Gastroesophageal sphincter (tissue), 3 donors: ENCODE results near the gene CEP41.

Source experiments
- EP300 ChIP-seq: sonication (generic); formaldehyde crosslinking; IDR thresholded peaks from one replicate; pipeline ENCODE4 v1.6.1; 2017; ENCODE audit warnings: antibody characterized with exemption, mild to moderate bottlenecking
- POLR2A ChIP-seq, 2 donors: fragments of 450-650 bp; IDR thresholded peaks; one replicate each; pipeline ENCODE4 v1.6.1; 2017; ENCODE audit warnings: antibody characterized with exemption in 2 of 2, mild to moderate bottlenecking in 2 of 2, moderate library complexity in 1 of 2
- POLR2AphosphoS5 ChIP-seq: sonication (generic); formaldehyde crosslinking; IDR thresholded peaks from one replicate; pipeline ENCODE4 v1.6.1; 2017; ENCODE audit warnings: antibody characterized with exemption
- TF ChIP-seq, protein P1 (sequence below), 4 experiments: fragments of 200-600 bp in 2 of 4; fragments of 450-650 bp in 2 of 4; sonication (generic) in 1 of 4; IDR thresholded peaks; one replicate each; pipeline ENCODE4 v1.5.1; 2017 to 2019; ENCODE audit warnings: antibody characterized with exemption in 4 of 4, mild to moderate bottlenecking in 2 of 4, moderate library complexity in 2 of 4

DNA sequence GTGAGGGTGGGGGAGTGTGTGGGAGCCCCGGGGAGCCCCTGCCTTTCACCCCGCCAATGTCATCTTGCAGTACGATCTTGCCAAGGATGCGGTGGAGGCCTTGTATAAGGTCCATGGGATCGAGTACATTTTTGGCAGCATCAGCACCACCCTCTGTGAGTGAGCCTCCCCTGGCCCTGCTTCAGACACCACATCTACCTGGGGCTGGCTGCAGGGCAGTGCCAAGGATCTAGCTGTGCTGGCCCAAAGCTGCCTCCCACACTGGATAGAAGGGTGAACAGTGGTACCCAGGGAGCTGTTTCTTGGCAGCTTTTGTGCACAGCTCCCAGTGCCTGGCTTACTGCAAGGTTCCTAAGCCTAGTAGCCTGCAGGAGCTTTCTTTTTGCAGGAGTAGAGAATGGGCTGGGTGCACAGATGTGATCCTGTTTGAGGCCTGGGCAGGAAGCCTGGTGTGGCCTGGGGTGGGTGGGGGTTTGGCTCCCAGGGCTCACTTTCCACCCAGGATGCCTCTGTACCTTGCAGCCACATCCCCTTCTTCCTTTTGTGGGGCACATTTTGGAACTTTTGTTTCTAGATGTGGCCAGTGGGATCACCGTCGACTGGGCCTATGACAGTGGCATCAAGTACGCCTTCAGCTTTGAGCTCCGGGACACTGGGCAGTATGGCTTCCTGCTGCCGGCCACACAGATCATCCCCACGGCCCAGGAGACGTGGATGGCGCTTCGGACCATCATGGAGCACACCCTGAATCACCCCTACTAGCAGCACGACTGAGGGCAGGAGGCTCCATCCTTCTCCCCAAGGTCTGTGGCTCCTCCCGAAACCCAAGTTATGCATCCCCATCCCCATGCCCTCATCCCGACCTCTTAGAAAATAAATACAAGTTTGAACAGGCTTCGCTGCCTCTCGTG lies 72.7 kb downstream of the CEP41 start:
- TF ChIP-seq POLR2AphosphoS5, result no peak
- TF ChIP-seq POLR2A (IDR thresholded peaks at IDR 0.05), result no peak
- TF ChIP-seq, protein P1, sequence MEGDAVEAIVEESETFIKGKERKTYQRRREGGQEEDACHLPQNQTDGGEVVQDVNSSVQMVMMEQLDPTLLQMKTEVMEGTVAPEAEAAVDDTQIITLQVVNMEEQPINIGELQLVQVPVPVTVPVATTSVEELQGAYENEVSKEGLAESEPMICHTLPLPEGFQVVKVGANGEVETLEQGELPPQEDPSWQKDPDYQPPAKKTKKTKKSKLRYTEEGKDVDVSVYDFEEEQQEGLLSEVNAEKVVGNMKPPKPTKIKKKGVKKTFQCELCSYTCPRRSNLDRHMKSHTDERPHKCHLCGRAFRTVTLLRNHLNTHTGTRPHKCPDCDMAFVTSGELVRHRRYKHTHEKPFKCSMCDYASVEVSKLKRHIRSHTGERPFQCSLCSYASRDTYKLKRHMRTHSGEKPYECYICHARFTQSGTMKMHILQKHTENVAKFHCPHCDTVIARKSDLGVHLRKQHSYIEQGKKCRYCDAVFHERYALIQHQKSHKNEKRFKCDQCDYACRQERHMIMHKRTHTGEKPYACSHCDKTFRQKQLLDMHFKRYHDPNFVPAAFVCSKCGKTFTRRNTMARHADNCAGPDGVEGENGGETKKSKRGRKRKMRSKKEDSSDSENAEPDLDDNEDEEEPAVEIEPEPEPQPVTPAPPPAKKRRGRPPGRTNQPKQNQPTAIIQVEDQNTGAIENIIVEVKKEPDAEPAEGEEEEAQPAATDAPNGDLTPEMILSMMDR (IDR thresholded peaks at IDR 0.05), result no peak
- TF ChIP-seq EP300, result no peak
